ENCODE measurements around the gene SARS2. TPM values are rescaled to one million over a fixed set of nuclear protein-coding genes. Genes with fewer than 3 reads are reported as not detected.

Gene SARS2
- total RNA-seq, 1 experiment from 2014 or later: 57.4 TPM

DNA sequence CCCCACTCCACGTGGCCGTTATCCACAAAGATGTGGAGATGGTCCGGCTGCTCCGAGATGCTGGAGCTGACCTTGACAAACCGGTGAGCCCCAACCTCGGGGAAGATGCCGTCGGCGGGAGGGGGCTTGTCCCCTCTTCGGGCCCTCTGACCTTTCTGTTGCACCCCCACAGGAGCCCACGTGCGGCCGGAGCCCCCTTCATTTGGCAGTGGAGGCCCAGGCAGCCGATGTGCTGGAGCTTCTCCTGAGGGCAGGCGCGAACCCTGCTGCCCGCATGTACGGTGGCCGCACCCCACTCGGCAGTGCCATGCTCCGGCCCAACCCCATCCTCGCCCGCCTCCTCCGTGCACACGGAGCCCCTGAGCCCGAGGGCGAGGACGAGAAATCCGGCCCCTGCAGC is 23.3 kb downstream of the SARS2 start:
- no peak overlapping the region for H3T11ph ChIP-seq (ENCODE audit: low read length)
- no peak overlapping the region for H3K27ac ChIP-seq (ENCODE audit: insufficient read length, low read depth, low read length)
- no peak overlapping the region for H3K4me2 ChIP-seq (ENCODE audit: insufficient read depth, insufficient read length, low read length)
- H2BK20ac ChIP-seq (ENCODE audit: low read depth, low read length, poor library complexity, severe bottlenecking): no peak overlapping the region
- H3K79me2 ChIP-seq (ENCODE audit: insufficient read depth, low read length): no peaks in the 10 kb centered on the region
- Mint-ChIP-seq H3K36me3 (ENCODE audit: insufficient read depth in 1 of 3, low read depth in 3 of 3) (peaks cover 13 to 33% (median 28%) of the 10 kb centered on the region in 3 experiments; a peak in 6 of 7 replicates), H3K27ac (no peak overlapping the region), H3K4me1 (peaks cover 3 to 4% of the 10 kb centered on the region in 2 experiments; a peak in 3 of 4 replicates), H3K27me3 (ENCODE audit: low read depth) (no peaks in the 10 kb centered on the region; the same call in none of the 2 replicates), H3K4me3 (no peak overlapping the region), H3K9me3 (no peaks in the 10 kb centered on the region)
- H3K27me3 ChIP-seq (ENCODE audit: insufficient read depth, low read length): no peaks in the 10 kb centered on the region
- no CpG with 5 or more reads among the region's 29 CpGs for WGBS (ENCODE audit: extremely low coverage, insufficient read length, low lambda C conversion rate)
- no peaks in the 10 kb centered on the region for H3K23me2 ChIP-seq (ENCODE audit: insufficient read length, low read depth, low read length, poor library complexity, severe bottlenecking)
- no peaks in the 10 kb centered on the region for H3K79me1 ChIP-seq (ENCODE audit: insufficient read depth, low read depth, low read length, poor library complexity, severe bottlenecking)
- no peak for DNase-seq
- H4K8ac ChIP-seq (replicated peaks; ENCODE audit: insufficient read length, low read depth, low read length): no peak overlapping the region
- H3K9me3 ChIP-seq (ENCODE audit: control insufficient read depth, low read depth, low read length): no peaks in the 10 kb centered on the region
- H2BK5ac ChIP-seq (ENCODE audit: insufficient read length, low read length): no peak overlapping the region
- H3K14ac ChIP-seq (ENCODE audit: insufficient read depth, low read length): no peak overlapping the region
- no peak overlapping the region for H3K18ac ChIP-seq (ENCODE audit: insufficient read length, low read depth, low read length)
- no peak overlapping the region for H2BK120ac ChIP-seq (ENCODE audit: low read depth, low read length, poor library complexity, severe bottlenecking)
- H3K23ac ChIP-seq (ENCODE audit: insufficient read length, low read depth, low read length): no peak overlapping the region
- H2BK15ac ChIP-seq (ENCODE audit: low read depth, low read length): no peak overlapping the region
- H3K56ac ChIP-seq (ENCODE audit: insufficient read length, low read depth, low read length): no peak overlapping the region
- TF ChIP-seq, protein P1, sequence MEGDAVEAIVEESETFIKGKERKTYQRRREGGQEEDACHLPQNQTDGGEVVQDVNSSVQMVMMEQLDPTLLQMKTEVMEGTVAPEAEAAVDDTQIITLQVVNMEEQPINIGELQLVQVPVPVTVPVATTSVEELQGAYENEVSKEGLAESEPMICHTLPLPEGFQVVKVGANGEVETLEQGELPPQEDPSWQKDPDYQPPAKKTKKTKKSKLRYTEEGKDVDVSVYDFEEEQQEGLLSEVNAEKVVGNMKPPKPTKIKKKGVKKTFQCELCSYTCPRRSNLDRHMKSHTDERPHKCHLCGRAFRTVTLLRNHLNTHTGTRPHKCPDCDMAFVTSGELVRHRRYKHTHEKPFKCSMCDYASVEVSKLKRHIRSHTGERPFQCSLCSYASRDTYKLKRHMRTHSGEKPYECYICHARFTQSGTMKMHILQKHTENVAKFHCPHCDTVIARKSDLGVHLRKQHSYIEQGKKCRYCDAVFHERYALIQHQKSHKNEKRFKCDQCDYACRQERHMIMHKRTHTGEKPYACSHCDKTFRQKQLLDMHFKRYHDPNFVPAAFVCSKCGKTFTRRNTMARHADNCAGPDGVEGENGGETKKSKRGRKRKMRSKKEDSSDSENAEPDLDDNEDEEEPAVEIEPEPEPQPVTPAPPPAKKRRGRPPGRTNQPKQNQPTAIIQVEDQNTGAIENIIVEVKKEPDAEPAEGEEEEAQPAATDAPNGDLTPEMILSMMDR (conservative IDR thresholded peaks at IDR 0.05): no peak
- H2BK12ac ChIP-seq (ENCODE audit: insufficient read length, low read depth, low read length): no peak overlapping the region
- H4K91ac ChIP-seq (ENCODE audit: insufficient read length, low read depth, low read length): no peak overlapping the region
- H4K5ac ChIP-seq (ENCODE audit: insufficient read length, low read depth, low read length): no peak overlapping the region
- no peak overlapping the region for H2AK5ac ChIP-seq (ENCODE audit: insufficient read length, low read length)
- H4K20me1 ChIP-seq (ENCODE audit: control insufficient read depth, insufficient read depth, insufficient read length): no peaks in the 10 kb centered on the region
- no peak overlapping the region for H2AFZ ChIP-seq (ENCODE audit: low read length)
- H3K9ac ChIP-seq (ENCODE audit: extremely low read depth, insufficient read length, low read length): no peak overlapping the region
- no peaks in the 10 kb centered on the region; the same call in 1 of the 2 replicates for H3K4me1 ChIP-seq (ENCODE audit: insufficient read depth, low read length)
- no peak overlapping the region for H3K4ac ChIP-seq (ENCODE audit: low read depth, low read length)
